Keratinocyte (primary cell): Measurements from ENCODE around the gene LSM6.

Source experiments
- CTCF ChIP-seq, 3 experiments: IDR thresholded peaks in 1 of 3; conservative IDR thresholded peaks in 1 of 3; optimal IDR thresholded peaks in 1 of 3; 2 replicates in 2 of 3; 3 replicates in 1 of 3; pipeline versions ENCODE3 to v1.5.1; 2011; ENCODE audit warnings: low read length in 3 of 3, mild to moderate bottlenecking in 3 of 3, moderate library complexity in 2 of 3, control low read depth in 1 of 3, inconsistent platforms in 1 of 3; ENCODE audit not compliant: insufficient read depth in 2 of 3; ENCODE audit errors: extremely low read depth in 1 of 3
- EZH2 ChIP-seq: IDR thresholded peaks from one replicate; pipeline ENCODE4 v1.6.1; 2012; ENCODE audit warnings: inconsistent platforms, mild to moderate bottlenecking, low read length, moderate library complexity

GRCh38 chr4:146134761-146135445, 40.6 kb upstream of the LSM6 start:
- TF ChIP-seq CTCF (optimal IDR thresholded peaks at IDR 0.05 in 1 of 3, IDR thresholded peaks at IDR 0.05 in 1 of 3, conservative IDR thresholded peaks at IDR 0.05 in 1 of 3; ENCODE audit: extremely low read depth in 1 of 3, insufficient read depth in 2 of 3, low read length in 3 of 3) (no peak), EZH2 (no peak)
